Measurements from ENCODE around the gene IMPACT.

The IMPACT gene

GRCh38 chr18:24446953-24447538 lies 20.6 kb downstream of the IMPACT start:
- Mint-ChIP-seq H3K27ac (no peak overlapping the region), H3K4me3 (no peak overlapping the region), H3K36me3 (ENCODE audit: low read depth) (peaks cover 63% of the 10 kb centered on the region), H3K4me1 (ENCODE audit: low read depth) (peaks cover 4% of the 10 kb centered on the region), H3K9me3 (no peaks in the 10 kb centered on the region), H3K27me3 (no peaks in the 10 kb centered on the region)

GRCh38 chr18:24447961-24448360 lies 21.5 kb downstream of the IMPACT start:
- H3K4me1 Mint-ChIP-seq (ENCODE audit: low read depth) = peaks cover 4% of the 10 kb centered on the region
- H3K27ac Mint-ChIP-seq = no peak overlapping the region
- H3K4me3 Mint-ChIP-seq = no peak overlapping the region
- peaks cover 66% of the 10 kb centered on the region for H3K36me3 Mint-ChIP-seq (ENCODE audit: low read depth)
- no peaks in the 10 kb centered on the region for H3K27me3 Mint-ChIP-seq
- no peaks in the 10 kb centered on the region for H3K9me3 Mint-ChIP-seq

GRCh38 chr18:24456549-24456948 lies 30.1 kb downstream of the IMPACT start:
- Mint-ChIP-seq H3K36me3 (ENCODE audit: low read depth) (peaks cover 18% of the 10 kb centered on the region), H3K4me3 (no peak overlapping the region), H3K27ac (no peak overlapping the region), H3K9me3 (peaks cover 3% of the 10 kb centered on the region), H3K27me3 (no peaks in the 10 kb centered on the region), H3K4me1 (ENCODE audit: low read depth) (peaks cover 3% of the 10 kb centered on the region)

GRCh38 chr18:24459772-24460171 lies 33.3 kb downstream of the IMPACT start:
- Mint-ChIP-seq H3K4me1 (ENCODE audit: low read depth) (peaks cover 3% of the 10 kb centered on the region), H3K27me3 (no peaks in the 10 kb centered on the region), H3K36me3 (ENCODE audit: low read depth) (peaks cover 5% of the 10 kb centered on the region), H3K9me3 (peaks cover 3% of the 10 kb centered on the region), H3K27ac (no peak overlapping the region), H3K4me3 (no peak overlapping the region)

GRCh38 chr18:24460388-24460787 lies 33.9 kb downstream of the IMPACT start, which contains the start of gene HRH4:
HRH4 (plus strand) TSS chr18:24460637; CDS start chr18:24460729, 92 bp downstream.
- Mint-ChIP-seq H3K4me3 (no peak within 1 kb of the TSS), H3K9me3 (peaks cover 3% of the 10 kb centered on the region), H3K4me1 (ENCODE audit: low read depth) (peaks cover 3% of the 10 kb centered on the region), H3K36me3 (ENCODE audit: low read depth) (peaks cover 2% of the 10 kb centered on the region), H3K27ac (no peak within 1 kb of the TSS), H3K27me3 (no peaks in the 10 kb centered on the region)

GRCh38 chr18:24461996-24462395 lies 35.5 kb downstream of the IMPACT start:
- H3K27ac Mint-ChIP-seq = no peak overlapping the region
- peaks cover 3% of the 10 kb centered on the region for H3K9me3 Mint-ChIP-seq
- peaks cover 6% of the 10 kb centered on the region for H3K27me3 Mint-ChIP-seq
- no peak overlapping the region for H3K4me3 Mint-ChIP-seq
- no peaks in the 10 kb centered on the region for H3K4me1 Mint-ChIP-seq (ENCODE audit: low read depth)
- H3K36me3 Mint-ChIP-seq (ENCODE audit: low read depth) = no peaks in the 10 kb centered on the region

- peaks cover 8% of the 10 kb centered on the region for H3K27me3 Mint-ChIP-seq
- no peaks in the 10 kb centered on the region for H3K4me1 Mint-ChIP-seq (ENCODE audit: low read depth)
- H3K4me3 Mint-ChIP-seq = no peak overlapping the region
- H3K36me3 Mint-ChIP-seq (ENCODE audit: low read depth) = no peaks in the 10 kb centered on the region
- H3K9me3 Mint-ChIP-seq = peaks cover 3% of the 10 kb centered on the region
- H3K27ac Mint-ChIP-seq = no peak overlapping the region
These were observed 36.6 kb downstream of the IMPACT start for GRCh38 chr18:24462838-24463775.

- Mint-ChIP-seq H3K4me3 (no peak overlapping the region), H3K36me3 (ENCODE audit: low read depth) (no peaks in the 10 kb centered on the region), H3K27me3 (peaks cover 8% of the 10 kb centered on the region), H3K9me3 (no peaks in the 10 kb centered on the region), H3K4me1 (ENCODE audit: low read depth) (no peaks in the 10 kb centered on the region), H3K27ac (no peak overlapping the region)
These were observed 39.0 kb downstream of the IMPACT start for GRCh38 chr18:24465486-24465885.

GRCh38 chr18:24466771-24467170 lies 40.3 kb downstream of the IMPACT start:
- Mint-ChIP-seq H3K27me3 (peaks cover 8% of the 10 kb centered on the region), H3K4me3 (no peak overlapping the region), H3K4me1 (ENCODE audit: low read depth) (no peaks in the 10 kb centered on the region), H3K36me3 (ENCODE audit: low read depth) (no peaks in the 10 kb centered on the region), H3K9me3 (no peaks in the 10 kb centered on the region), H3K27ac (no peak overlapping the region)

- Mint-ChIP-seq H3K27me3 (peaks cover 8% of the 10 kb centered on the region), H3K4me1 (ENCODE audit: low read depth) (no peaks in the 10 kb centered on the region), H3K27ac (no peak overlapping the region), H3K4me3 (no peak overlapping the region), H3K36me3 (ENCODE audit: low read depth) (no peaks in the 10 kb centered on the region), H3K9me3 (no peaks in the 10 kb centered on the region)
These were observed 43.6 kb downstream of the IMPACT start for GRCh38 chr18:24470022-24470618.

GRCh38 chr18:24470805-24471204 lies 44.3 kb downstream of the IMPACT start:
- peaks cover 8% of the 10 kb centered on the region for H3K27me3 Mint-ChIP-seq
- H3K36me3 Mint-ChIP-seq (ENCODE audit: low read depth) = no peaks in the 10 kb centered on the region
- H3K9me3 Mint-ChIP-seq = no peaks in the 10 kb centered on the region
- H3K27ac Mint-ChIP-seq = no peak overlapping the region
- H3K4me3 Mint-ChIP-seq = no peak overlapping the region
- H3K4me1 Mint-ChIP-seq (ENCODE audit: low read depth) = no peaks in the 10 kb centered on the region

GRCh38 chr18:24472591-24472990 lies 46.1 kb downstream of the IMPACT start:
- Mint-ChIP-seq H3K4me1 (ENCODE audit: low read depth) (no peaks in the 10 kb centered on the region), H3K36me3 (ENCODE audit: low read depth) (no peaks in the 10 kb centered on the region), H3K27ac (no peak overlapping the region), H3K4me3 (no peak overlapping the region), H3K9me3 (no peaks in the 10 kb centered on the region), H3K27me3 (no peaks in the 10 kb centered on the region)

GRCh38 chr18:24474406-24474805 lies 47.9 kb downstream of the IMPACT start:
- no peaks in the 10 kb centered on the region for H3K4me1 Mint-ChIP-seq (ENCODE audit: low read depth)

GRCh38 chr18:24475926-24476589 lies 49.6 kb downstream of the IMPACT start:
- no peaks in the 10 kb centered on the region for H3K4me1 Mint-ChIP-seq (ENCODE audit: low read depth)

More at GRCh38 chr18:24474406-24474805, 47.9 kb downstream of the IMPACT start:
- Mint-ChIP-seq H3K36me3 (ENCODE audit: low read depth) (no peaks in the 10 kb centered on the region), H3K9me3 (no peaks in the 10 kb centered on the region), H3K4me3 (no peak overlapping the region), H3K27me3 (no peaks in the 10 kb centered on the region), H3K27ac (no peak overlapping the region)

GRCh38 chr18:24479371-24479770 lies 52.9 kb downstream of the IMPACT start:
- Mint-ChIP-seq H3K27me3 (no peaks in the 10 kb centered on the region), H3K27ac (no peak overlapping the region), H3K4me3 (no peak overlapping the region), H3K36me3 (ENCODE audit: low read depth) (no peaks in the 10 kb centered on the region), H3K4me1 (ENCODE audit: low read depth) (no peaks in the 10 kb centered on the region), H3K9me3 (no peaks in the 10 kb centered on the region)

More at GRCh38 chr18:24475926-24476589, 49.6 kb downstream of the IMPACT start:
- H3K27ac Mint-ChIP-seq = no peak overlapping the region
- H3K4me3 Mint-ChIP-seq = no peak overlapping the region
- no peaks in the 10 kb centered on the region for H3K36me3 Mint-ChIP-seq (ENCODE audit: low read depth)
- no peaks in the 10 kb centered on the region for H3K9me3 Mint-ChIP-seq
- no peaks in the 10 kb centered on the region for H3K27me3 Mint-ChIP-seq
